Pancreas (tissue), 10 donors: Measurements from ENCODE around the gene UBFD1. TPM values are rescaled to one million over a fixed set of nuclear protein-coding genes. Genes with fewer than 3 reads are reported as not detected.

ENCODE experiments used
- ATAC-seq, 4 donors: fragments of 200-7000 bp; cut with Tn5 transposase; one replicate each; pipeline versions ENCODE4 v1.8.0 to v1.9.1; 2020; ENCODE audit warnings: mild to moderate bottlenecking in 4 of 4, moderate library complexity in 4 of 4
- DNase-seq, 6 donors: peaks; one replicate each; pipeline ENCODE4 v3.0.0-alpha.2; 2020
- FAIRE-seq: peaks from 2 replicates; lab custom pipeline; 2012; peaks lifted over from hg19 to GRCh38; lab: Jason Lieb, UNC
- H3K27ac ChIP-seq, 4 donors: fragments of 200-600 bp; sonication (generic); 1 replicate in 3 of 4; 2 replicates in 1 of 4; pipeline versions ENCODE4 v1.5.0 to v1.8.0; 2020
- H3K27me3 ChIP-seq, 4 donors: fragments of 200-600 bp; one replicate each; pipeline ENCODE4 v1.8.0; 2021
- H3K36me3 ChIP-seq, 3 donors: fragments of 200-600 bp; sonication (generic) in 1 of 3; one replicate each; pipeline versions ENCODE4 v1.5.0 to v1.8.0; 2020 to 2021
- H3K4me1 ChIP-seq, 3 donors: fragments of 200-600 bp; one replicate each; pipeline ENCODE4 v1.8.0; 2021
- H3K4me3 ChIP-seq, 4 donors: fragments of 200-600 bp; sonication (generic) in 2 of 4; one replicate each; pipeline versions ENCODE4 v1.5.0 to v1.8.0; 2020 to 2021
- H3K9me3 ChIP-seq, 4 donors: fragments of 200-600 bp; one replicate each; pipeline ENCODE4 v1.8.0; 2021
- CTCF ChIP-seq, 4 donors: fragments of 200-600 bp; sonication (generic) in 3 of 4; IDR thresholded peaks; one replicate each; pipeline versions ENCODE4 v1.5.0 to v1.8.0; 2021; ENCODE audit warnings: antibody characterized with exemption in 4 of 4
- WGBS, 2 donors: extraction: QIAGEN DNeasy Blood & Tissue Kit; methylation state at CpG; one replicate each; pipeline ENCODE4 v1.1.7; 2013; 5-methylcytosine and 5-hydroxymethylcytosine counted together
- intact Hi-C, 3 donors: fragments of 100-400 bp; cut with DNase I; formaldehyde crosslinking; loops; one replicate each; pipeline versions ENCODE4 v1.11.1 to v1.14.2; 2022
- polyA plus RNA-seq, 2 donors: library from polyadenylated mRNA; stranded (reverse); fragments of 200-250 nt; gene quantifications; one replicate each; pipeline ENCODE4 v1.2.3, GENCODE V29; 2013
- total RNA-seq, 6 donors: library from RNA; stranded (reverse); fragmentation: NEBNext Ultra II Directional in 4 of 6; extraction: Animal tissue kit (Norgen Biotek cat#: 25700) in 4 of 6; gene quantifications; one replicate each; pipeline versions ENCODE4 v1.2.1 to v1.2.4, GENCODE V29; 2021 to 2023
- donor health status: healthy with polysubstance abuse.
- donor health status: DM: no; HTN: no; CAD: no; lungs with moderate emphysema.
- donor health status: DM: no; HTN: no; CAD: no.
- donor health status: control.
- donor health status: control.
- donor health status: Bipolar disorder and iron deficiency.
- donor health status: DM: yes; HTN: yes; CAD: no.
- donor health status: DM: no; HTN: no; CAD: no.
- donor health status: DM: no; HTN: no; CAD: no.
- donor health status: DM: yes; HTN: yes; CAD: no.

The UBFD1 gene
- total and polyA plus RNA-seq, 8 donors = 5.9 to 38.2 (median 17.6) TPM

GRCh38 chr16:23570992-23571632 is 13.6 kb downstream of the UBFD1 start:
- Histone ChIP-seq H3K9me3 (no peaks in the 10 kb centered on the region), H3K27ac (no peak overlapping the region), H3K27me3 (no peaks in the 10 kb centered on the region), H3K4me3 (no peak overlapping the region), H3K36me3 (peaks cover 0 to 49% (median 14%) of the 10 kb centered on the region in 3 donors), H3K4me1 (peaks cover 4 to 6% (median 6%) of the 10 kb centered on the region in 3 donors)
- ATAC-seq (peak in 1 of 4 donors; percentile 56), FAIRE-seq (no peak), DNase-seq (no peak)
- intact Hi-C loops = no loop called here
- 82 to 91% methylated on average over 8 of the region's 8 CpGs for WGBS, 2 donors
- TF ChIP-seq CTCF (IDR thresholded peaks at IDR 0.05) = no peak

GRCh38 chr16:23571895-23572294 is 14.4 kb downstream of the UBFD1 start:
- DNase-seq = no peak
- no peak for TF ChIP-seq CTCF (IDR thresholded peaks at IDR 0.05)
- intact Hi-C loops = no loop called here
- no peak for FAIRE-seq
- peaks cover 0 to 46% (median 6%) of the 10 kb centered on the region in 3 donors for H3K36me3 ChIP-seq
- H3K9me3 ChIP-seq = no peaks in the 10 kb centered on the region
- H3K4me3 ChIP-seq = no peak overlapping the region
- 93% methylated on average over 5 of the region's 5 CpGs for WGBS, 2 donors
- peaks cover 4 to 6% (median 6%) of the 10 kb centered on the region in 3 donors for H3K4me1 ChIP-seq
- no peaks in the 10 kb centered on the region for H3K27me3 ChIP-seq
- ATAC-seq = no peak
- no peak overlapping the region for H3K27ac ChIP-seq

GRCh38 chr16:23572394-23572793 is 14.9 kb downstream of the UBFD1 start:
- peaks cover 0 to 41% (median under 1%) of the 10 kb centered on the region in 3 donors for H3K36me3 ChIP-seq
- no peak for TF ChIP-seq CTCF (IDR thresholded peaks at IDR 0.05)
- 90 to 94% methylated on average over 9 of the region's 9 CpGs for WGBS, 2 donors
- peaks cover 4 to 6% (median 6%) of the 10 kb centered on the region in 3 donors for H3K4me1 ChIP-seq
- H3K4me3 ChIP-seq = no peak overlapping the region
- intact Hi-C loops = no loop called here
- no peak for DNase-seq
- no peak for ATAC-seq
- no peaks in the 10 kb centered on the region for H3K9me3 ChIP-seq
- no peaks in the 10 kb centered on the region for H3K27me3 ChIP-seq
- no peak overlapping the region for H3K27ac ChIP-seq
- FAIRE-seq = no peak

- FAIRE-seq = no peak
These were observed 16.3 kb downstream of the UBFD1 start for GRCh38 chr16:23573817-23574216.

More at GRCh38 chr16:23573817-23574216, 16.3 kb downstream of the UBFD1 start:
- 39 to 42% methylated on average over 5 of the region's 5 CpGs for WGBS, 2 donors
- DNase-seq (no peak), ATAC-seq (peak in 2 of 4 donors; percentile 32 to 55)
- Histone ChIP-seq H3K9me3 (no peaks in the 10 kb centered on the region), H3K36me3 (peaks cover 0 to 35% (median 0%) of the 10 kb centered on the region in 3 donors), H3K4me1 (peaks cover 4 to 6% (median 6%) of the 10 kb centered on the region in 3 donors), H3K4me3 (no peak overlapping the region), H3K27ac (no peak overlapping the region), H3K27me3 (no peaks in the 10 kb centered on the region)
- TF ChIP-seq CTCF (IDR thresholded peaks at IDR 0.05) = no peak
- intact Hi-C loops = no loop called here
